ENCODE measurements around the gene CTNNBL1. TPM values are rescaled to one million over a fixed set of nuclear protein-coding genes. Genes with fewer than 3 reads are reported as not detected.
A peak's percentile ranks its signal among the peaks of the same experiment; 100 is the strongest.

CTNNBL1 gene
- total RNA-seq, 6 experiments from 2014 or later = 16.3 to 41.8 (median 28.8) TPM

DNA sequence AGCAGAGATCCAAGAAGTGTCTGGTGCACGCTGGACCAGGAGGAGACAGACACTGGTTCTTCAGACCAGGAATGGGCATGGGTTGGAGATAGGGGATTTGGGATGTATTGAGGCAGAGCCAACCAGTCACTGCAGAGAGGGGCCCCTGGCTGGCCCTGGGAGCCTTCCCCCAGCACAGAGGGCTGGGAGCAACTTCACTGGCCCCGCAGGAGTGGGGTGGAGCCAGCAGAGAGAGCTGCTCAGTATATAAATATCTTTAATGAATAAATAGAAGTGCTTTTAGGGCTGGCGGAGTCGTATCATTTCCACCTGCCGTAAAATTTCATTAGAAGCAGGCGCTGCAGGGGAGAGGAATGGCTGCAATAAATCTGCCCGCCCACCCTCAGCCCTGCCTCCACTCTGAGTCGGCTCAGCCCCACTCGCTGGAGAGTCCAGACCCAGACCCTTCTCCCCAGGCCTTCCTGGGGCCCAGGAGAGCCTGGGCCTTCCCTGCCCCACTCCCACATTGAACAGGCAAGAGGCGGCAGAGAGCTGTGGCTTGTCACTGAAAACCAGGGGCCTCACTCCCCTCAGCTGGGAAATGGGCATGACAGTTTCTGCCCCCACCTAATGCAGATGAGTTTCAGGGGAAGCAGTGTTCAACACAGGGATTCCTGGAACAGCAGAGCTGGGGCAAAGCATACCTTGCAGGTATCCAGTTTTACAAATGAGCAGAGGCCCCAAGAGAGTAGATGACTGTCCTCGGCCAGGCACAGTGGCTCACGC, 185.2 kb downstream of the CTNNBL1 start:
- WGBS (ENCODE audit: insufficient coverage, low coverage, low lambda C conversion rate, missing lambda C conversion rate) = 76% methylated on average over 5 of the region's 12 CpGs
- Histone ChIP-seq H3K4me3 (no peak overlapping the region), H3K9me3 (no peaks in the 10 kb centered on the region), H3K36me3 (peaks cover 0 to 3% (median 0%) of the 10 kb centered on the region in 4 donors), H3K27ac (no peak overlapping the region), H3K27me3 (no peaks in the 10 kb centered on the region), H3K4me1 (no peaks in the 10 kb centered on the region)
- intact Hi-C loops (cut with DNase I) = no loop called here
- DNase-seq = no peak
- TF ChIP-seq POLR2A (IDR thresholded peaks at IDR 0.05) = no peak
- TF ChIP-seq, protein P1, sequence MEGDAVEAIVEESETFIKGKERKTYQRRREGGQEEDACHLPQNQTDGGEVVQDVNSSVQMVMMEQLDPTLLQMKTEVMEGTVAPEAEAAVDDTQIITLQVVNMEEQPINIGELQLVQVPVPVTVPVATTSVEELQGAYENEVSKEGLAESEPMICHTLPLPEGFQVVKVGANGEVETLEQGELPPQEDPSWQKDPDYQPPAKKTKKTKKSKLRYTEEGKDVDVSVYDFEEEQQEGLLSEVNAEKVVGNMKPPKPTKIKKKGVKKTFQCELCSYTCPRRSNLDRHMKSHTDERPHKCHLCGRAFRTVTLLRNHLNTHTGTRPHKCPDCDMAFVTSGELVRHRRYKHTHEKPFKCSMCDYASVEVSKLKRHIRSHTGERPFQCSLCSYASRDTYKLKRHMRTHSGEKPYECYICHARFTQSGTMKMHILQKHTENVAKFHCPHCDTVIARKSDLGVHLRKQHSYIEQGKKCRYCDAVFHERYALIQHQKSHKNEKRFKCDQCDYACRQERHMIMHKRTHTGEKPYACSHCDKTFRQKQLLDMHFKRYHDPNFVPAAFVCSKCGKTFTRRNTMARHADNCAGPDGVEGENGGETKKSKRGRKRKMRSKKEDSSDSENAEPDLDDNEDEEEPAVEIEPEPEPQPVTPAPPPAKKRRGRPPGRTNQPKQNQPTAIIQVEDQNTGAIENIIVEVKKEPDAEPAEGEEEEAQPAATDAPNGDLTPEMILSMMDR (IDR thresholded peaks at IDR 0.05) = no peak
- no peak for ATAC-seq

DNA sequence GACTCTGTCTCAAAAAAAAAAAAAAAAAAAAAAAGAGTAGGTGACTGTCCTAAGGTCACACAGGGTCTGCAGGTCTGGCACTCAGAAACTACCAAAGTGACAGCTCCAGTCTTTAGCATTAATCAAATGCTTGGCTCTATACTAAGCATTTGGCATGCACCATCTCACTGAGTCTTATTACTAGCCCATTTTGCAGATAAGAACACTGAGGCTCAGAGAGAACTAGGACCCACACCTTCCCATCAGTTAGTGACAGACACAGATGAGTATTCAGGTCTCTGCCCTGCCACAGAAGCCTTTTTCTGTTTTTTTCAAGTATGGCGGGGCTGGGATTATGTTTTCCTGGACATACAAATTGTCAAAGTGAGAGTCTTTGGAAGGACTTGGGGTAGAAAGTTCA, 186.0 kb downstream of the CTNNBL1 start:
- ATAC-seq = no peak
- Histone ChIP-seq H3K36me3 (no peaks in the 10 kb centered on the region), H3K9me3 (no peaks in the 10 kb centered on the region), H3K4me1 (no peaks in the 10 kb centered on the region), H3K27ac (no peak overlapping the region), H3K4me3 (no peak overlapping the region), H3K27me3 (no peaks in the 10 kb centered on the region)
- WGBS (ENCODE audit: insufficient coverage, low coverage, low lambda C conversion rate, missing lambda C conversion rate) = 100% methylated on average over 1 of the region's 1 CpG
- TF ChIP-seq, protein P1 (IDR thresholded peaks at IDR 0.05) = no peak
- no peak for TF ChIP-seq POLR2A (IDR thresholded peaks at IDR 0.05)
- intact Hi-C loops (cut with DNase I) = no loop called here
- DNase-seq = no peak

DNA sequence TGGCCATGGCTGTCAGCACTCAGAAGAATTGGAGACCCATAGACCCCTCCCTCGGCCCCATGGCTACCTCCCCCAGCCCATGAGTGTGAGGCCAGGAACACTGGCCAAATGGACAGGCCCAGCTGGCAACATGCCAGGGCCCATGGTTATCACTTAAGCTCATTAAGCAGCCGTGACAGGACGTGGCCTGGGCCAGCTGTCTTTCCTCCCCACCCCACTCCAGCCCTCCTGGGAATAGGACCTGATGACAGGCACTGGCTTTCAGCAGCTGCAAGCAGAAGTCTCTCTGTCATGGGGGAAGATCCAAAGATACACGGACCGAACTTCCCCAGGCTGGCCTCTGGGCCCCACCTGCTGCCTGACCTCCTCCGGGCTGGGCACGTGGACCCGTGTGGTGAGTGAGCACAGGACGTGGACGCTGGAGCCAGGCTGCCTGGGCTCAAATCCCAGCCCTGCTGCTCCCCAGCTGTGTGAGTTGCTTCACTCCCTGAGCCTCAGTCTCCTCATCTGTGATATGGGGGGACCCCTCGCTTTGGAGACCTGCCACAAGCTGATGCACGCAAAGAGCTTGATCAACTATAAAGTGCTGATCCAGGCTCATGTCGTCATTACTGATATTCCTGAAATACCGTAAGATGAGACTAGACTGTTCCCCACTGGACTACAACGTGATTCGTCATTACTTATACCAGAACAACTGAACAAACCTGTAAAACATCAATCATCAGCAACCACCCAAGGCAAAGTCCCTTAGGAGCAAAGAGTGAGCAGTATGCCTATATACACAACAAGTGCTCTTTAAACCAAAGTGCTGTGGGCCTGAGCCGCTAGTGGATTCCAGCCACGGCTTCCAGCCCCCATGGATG, 187.1 kb downstream of the CTNNBL1 start:
- peak in 2 of 3 donors; percentile 45 to 60 for DNase-seq
- Histone ChIP-seq H3K27ac (no peak overlapping the region), H3K27me3 (no peaks in the 10 kb centered on the region), H3K4me3 (no peak overlapping the region), H3K9me3 (no peaks in the 10 kb centered on the region), H3K36me3 (no peaks in the 10 kb centered on the region), H3K4me1 (no peaks in the 10 kb centered on the region)
- no peak for TF ChIP-seq POLR2A (IDR thresholded peaks at IDR 0.05)
- TF ChIP-seq, protein P1 (IDR thresholded peaks at IDR 0.05) = no peak
- intact Hi-C loops (cut with DNase I) = no loop called here
- WGBS (ENCODE audit: insufficient coverage, low coverage, low lambda C conversion rate, missing lambda C conversion rate) = 55% methylated on average over 12 of the region's 18 CpGs
- peak; percentile 13 to 28 (median 16) for ATAC-seq

DNA sequence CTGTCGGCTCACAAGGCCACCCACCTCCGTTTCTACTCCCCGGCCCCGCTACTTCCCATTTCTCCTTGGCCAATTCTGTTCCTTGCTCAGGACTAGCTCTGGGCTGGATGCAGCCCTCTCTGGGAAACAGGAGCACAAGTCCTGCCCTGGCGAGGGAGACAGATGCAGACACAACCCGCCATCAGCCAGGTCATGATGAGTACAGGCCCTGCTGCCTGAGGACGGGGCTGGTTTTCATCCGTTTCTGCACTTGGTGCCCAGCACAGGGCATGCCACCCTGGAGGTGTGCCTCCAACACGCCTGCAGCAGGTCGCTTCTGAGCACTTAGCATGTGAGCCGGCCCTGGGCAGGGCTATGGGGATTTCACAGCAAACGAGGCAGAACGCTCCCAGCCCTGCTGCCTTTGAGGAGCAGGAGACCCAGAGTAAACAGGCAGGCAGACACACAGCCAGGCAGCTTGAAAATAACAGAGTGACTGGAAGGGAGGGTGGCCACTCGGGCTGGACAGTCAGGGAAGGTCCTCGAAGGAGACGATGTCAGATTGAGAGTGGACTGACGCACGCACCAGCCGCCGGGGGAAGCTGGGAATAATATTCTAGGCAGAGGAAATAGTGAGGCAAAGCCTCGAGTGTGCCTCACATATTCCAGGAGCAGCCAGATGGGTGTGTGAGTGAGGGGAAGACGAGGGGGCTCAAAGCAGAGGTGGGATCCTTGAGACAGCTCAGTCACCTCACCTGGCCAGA, 187.9 kb downstream of the CTNNBL1 start:
- no peak for DNase-seq
- intact Hi-C loops (cut with DNase I) = no loop called here
- Histone ChIP-seq H3K36me3 (no peaks in the 10 kb centered on the region), H3K4me1 (peaks cover 0 to 5% (median 0%) of the 10 kb centered on the region in 4 donors), H3K27me3 (no peaks in the 10 kb centered on the region), H3K4me3 (no peak overlapping the region), H3K27ac (no peak overlapping the region), H3K9me3 (no peaks in the 10 kb centered on the region)
- ATAC-seq = no peak
- 75% methylated on average over 13 of the region's 22 CpGs for WGBS (ENCODE audit: insufficient coverage, low coverage, low lambda C conversion rate, missing lambda C conversion rate)
- TF ChIP-seq, protein P1 (IDR thresholded peaks at IDR 0.05) = no peak
- TF ChIP-seq POLR2A (IDR thresholded peaks at IDR 0.05) = no peak
